GM18909 (cell line): ENCODE measurements around the gene ATP4B.
"Not testable (repeated sequence)": the region's sequence is repeated elsewhere in the genome, so short reads cannot be mapped to it uniquely, and the experiment has no call there.

Source experiments
- ATAC-seq: cut with Tn5 transposase; IDR thresholded peaks from one replicate; pipeline ENCODE4 v1.9.1; 2021; ENCODE audit warnings: mild to moderate bottlenecking; ENCODE audit not compliant: unreplicated experiment, poor library complexity

The ATP4B gene

DNA sequence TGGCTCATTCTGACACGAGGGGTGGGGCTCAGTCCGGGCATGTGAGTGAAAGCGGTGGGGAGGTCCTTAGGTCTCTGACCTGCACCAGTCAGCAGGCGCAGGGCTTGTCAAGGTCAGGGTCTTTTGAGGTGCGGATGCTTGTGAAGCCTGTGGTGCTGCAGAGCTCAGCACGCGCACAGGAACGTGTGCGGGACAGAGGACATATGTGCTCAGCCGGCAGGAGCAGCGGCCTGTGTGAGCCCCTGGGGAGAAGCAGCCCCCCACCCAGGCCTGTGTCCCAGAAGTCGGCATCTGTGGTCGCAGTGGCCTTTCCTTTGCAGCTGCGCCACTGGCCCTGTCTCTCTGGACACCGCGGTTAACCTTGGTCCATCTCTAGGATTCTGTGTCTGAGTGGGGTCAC lies 30.9 kb downstream of the ATP4B start:
- ATAC-seq = no peak

- no peak for ATAC-seq
Measured at GRCh38 chr13:113625965-113626721, 31.9 kb downstream of the ATP4B start.

DNA sequence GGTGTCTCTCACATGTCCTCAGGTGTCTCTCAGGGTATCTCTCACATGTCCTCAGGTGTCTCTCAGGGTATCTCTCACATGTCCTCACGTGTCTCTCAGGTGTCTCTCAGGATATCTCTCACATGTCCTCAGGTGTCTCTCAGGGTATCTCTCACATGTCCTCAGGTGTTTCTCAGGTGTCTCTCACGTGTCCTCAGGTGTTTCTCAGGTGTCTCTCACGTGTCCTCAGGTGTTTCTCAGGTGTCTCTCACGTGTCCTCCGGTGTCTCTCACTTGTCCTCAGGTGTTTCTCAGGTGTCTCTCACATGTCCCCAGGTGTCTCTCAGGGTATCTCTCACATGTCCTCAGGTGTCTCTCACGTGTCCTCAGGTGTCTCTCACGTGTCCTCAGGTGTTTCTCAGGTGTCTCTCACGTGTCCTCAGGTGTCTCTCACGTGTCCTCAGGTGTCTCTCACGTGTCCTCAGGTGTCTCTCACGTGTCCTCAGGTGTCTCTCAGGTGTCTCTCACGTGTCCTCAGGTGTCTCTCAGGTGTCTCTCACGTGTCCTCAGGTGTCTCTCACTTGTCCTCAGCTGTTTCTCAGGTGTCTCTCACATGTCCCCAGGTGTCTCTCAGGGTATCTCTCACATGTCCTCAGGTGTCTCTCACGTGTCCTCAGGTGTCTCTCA lies 33.2 kb downstream of the ATP4B start:
- ATAC-seq = not testable (repeated sequence)

- no peak for ATAC-seq
Measured at GRCh38 chr13:113624235-113624587, 33.8 kb downstream of the ATP4B start.

DNA sequence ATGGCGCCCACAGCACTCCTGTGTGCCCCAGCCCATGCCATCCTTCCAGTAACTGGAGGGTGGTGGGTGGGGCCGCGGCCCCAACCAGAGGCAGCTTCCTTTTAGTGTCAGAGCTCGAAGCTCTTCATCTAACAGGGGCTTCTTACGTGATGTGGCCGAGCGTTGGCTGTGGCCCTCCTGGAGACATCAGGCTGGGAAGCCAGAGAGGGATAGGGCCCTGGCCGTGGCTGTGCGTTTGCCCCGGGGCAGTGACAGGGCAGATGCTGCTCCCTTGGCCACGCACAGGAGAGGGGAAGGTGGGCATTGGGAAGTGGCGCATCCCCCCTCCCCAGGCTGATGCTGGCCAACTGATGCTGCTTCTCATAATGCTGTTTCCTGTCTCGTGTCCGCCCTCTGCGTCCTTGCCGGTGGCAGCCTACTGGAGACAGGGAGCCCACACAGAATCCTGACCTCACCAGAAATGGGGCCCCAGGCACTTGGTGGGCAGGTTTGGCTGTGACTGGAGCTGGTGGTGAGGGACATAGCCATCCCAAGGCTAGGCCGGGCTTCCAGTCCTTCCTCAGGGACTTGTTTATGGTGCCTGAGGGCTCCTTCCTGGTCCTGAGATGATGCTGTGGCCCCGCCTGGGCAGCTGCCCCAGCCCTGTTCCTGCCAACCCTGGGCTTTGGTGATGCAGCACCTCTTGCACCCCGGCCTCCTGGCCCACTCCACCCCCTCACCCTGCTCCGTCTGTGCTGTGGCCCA lies 34.3 kb downstream of the ATP4B start:
- ATAC-seq = no peak

DNA sequence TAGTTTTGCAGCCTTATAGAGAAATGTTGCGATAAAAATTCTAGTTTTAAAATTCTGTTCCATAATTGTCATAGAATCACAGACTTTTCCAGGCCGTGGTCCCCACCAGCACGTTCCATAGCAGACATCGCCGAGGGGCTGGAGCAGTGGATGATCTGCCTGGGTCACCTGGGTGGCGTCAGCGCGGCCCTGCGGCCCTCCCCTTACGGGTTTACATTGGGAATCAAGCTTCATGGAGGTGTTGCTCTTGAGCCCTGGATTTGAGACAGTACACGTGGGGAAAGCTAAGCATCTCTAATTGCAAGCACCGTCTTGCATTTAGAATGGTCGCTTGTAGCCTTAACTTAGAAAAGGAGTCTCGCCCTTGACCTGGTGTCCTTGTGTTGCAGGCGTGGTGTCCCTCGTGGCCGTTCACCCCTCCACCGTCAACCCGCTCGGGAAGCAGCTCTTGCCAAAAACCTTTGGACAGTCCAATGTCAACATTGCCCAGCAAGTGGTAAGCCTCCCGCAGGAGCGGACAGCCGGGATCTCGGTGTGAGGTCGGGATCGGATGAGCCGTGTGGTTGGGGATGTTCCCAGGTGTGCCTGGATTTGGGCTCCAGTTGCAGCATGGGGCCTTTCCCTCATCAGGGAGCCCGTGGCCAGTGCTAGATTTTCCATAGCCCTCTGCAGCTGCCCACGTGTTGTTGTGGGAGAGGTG lies 35.1 kb downstream of the ATP4B start:
- ATAC-seq = no peak

GRCh38 chr13:113621986-113622550 lies 35.9 kb downstream of the ATP4B start:
- ATAC-seq = not testable (repeated sequence)

DNA sequence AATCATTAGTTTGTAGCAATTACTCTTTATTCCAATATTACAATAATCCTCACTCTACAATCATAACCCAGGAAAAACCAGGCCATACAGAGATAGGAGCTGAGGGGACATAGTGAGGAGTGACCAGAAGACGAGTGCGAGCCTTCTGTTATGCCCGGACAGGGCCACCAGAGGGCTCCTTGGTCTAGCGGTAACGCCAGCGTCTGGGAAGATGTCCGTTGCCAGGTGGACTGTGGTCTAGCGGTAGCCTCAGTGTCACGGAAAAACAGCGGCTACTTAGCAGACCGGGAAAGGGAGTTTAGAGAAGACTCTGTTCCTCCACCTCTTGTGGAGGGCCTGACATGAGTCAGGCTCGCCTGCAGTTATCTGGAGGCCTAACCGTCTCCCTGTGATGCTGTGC lies 36.5 kb downstream of the ATP4B start:
- not testable (repeated sequence) for ATAC-seq

GRCh38 chr13:113621046-113621445 lies 37.0 kb downstream of the ATP4B start:
- ATAC-seq = no peak

GRCh38 chr13:113620036-113620796 lies 37.8 kb downstream of the ATP4B start:
- ATAC-seq = no peak

- ATAC-seq = no peak
Measured at GRCh38 chr13:113618455-113618854, 39.5 kb downstream of the ATP4B start.

GRCh38 chr13:113617961-113618360 lies 40.0 kb downstream of the ATP4B start:
- no peak for ATAC-seq

GRCh38 chr13:113616991-113617749 lies 40.8 kb downstream of the ATP4B start:
- ATAC-seq = no peak

- no peak for ATAC-seq
Measured at GRCh38 chr13:113616281-113616906, 41.6 kb downstream of the ATP4B start.

GRCh38 chr13:113613789-113614379 lies 44.1 kb downstream of the ATP4B start:
- no peak for ATAC-seq

GRCh38 chr13:113612607-113613006 lies 45.4 kb downstream of the ATP4B start:
- ATAC-seq = no peak

DNA sequence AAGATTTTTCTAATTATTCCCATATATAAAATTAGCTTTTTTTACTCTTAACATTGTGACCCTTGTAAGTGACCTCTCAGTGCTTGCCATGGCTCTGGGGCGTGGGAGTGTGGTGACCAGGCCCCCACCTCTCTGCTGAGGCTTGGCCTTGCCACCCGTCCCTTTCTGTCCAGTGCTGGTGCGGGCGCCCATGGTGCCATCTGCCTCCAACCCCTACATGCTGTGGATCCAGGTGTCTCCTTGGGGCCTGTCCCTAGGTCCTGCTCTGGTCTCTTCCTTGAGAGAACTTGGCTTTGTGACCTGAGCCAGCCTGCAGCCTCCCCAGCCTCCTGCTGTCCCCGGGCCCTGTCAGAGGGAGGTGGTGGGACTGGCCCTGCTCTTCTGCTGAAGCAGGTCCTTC lies 46.0 kb downstream of the ATP4B start:
- ATAC-seq = no peak

DNA sequence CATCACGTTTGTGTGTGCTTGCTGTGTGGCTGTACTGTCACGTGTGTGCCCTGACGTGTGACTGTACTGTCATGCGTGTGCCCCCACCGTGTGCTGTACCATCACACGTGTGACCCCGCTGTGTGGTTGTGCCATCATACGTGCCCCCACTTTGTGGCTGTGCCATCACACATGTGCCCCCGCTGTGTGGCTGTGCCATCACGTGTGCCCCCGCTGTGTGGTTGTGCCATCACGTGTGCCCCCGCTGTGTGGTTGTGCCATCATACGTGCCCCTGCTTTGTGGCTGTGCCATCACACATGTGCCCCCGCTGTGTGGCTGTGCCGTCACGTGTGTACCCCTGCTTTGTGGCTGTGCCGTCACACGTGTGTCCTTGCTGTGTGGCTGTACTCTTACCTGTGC lies 47.7 kb downstream of the ATP4B start:
- ATAC-seq = no peak
